C4-2B (cell line): ENCODE measurements around the gene ARHGAP26.

Experiments
- ZFX ChIP-seq: fragments of 450-650 bp; IDR thresholded peaks from 2 replicates; pipeline ENCODE4 v1.6.1; 2017
- TF ChIP-seq, protein P1 (sequence below): fragments of 450-650 bp; conservative IDR thresholded peaks from 2 replicates; pipeline ENCODE4 v1.5.1; 2017; ENCODE audit warnings: mild to moderate bottlenecking

DNA sequence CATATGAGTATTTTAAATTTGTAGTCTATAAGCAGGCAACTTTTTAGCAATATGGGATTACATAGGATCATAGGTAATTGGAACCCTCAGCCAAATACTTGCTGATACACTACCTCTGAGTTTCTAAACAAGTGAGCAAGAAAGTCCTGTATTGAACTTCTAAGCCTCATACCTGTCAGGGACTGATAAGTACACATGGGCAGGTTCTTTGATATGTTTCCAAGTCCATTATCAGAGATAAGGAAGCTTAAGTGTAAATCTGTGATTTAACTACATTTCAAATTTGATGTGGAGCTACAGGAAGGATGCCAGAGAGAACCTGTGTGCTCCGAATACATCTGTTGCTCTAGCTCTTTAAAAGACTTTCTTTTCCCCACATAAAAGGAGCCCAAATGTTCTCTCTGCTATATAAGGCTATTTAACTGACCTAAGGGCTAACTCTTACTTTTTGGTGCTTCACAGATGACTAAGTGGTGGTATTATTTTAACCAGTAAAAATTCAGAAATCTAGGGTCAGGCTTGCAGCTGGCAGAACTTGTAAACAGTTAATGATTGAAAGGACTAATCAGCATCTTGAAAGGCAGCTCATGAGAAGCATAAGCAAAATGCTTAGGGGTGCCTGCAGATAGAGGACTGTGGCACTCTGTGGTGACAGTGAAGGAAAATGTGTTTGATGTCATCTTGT, 404.7 kb downstream of the ARHGAP26 start:
- TF ChIP-seq, protein P1, sequence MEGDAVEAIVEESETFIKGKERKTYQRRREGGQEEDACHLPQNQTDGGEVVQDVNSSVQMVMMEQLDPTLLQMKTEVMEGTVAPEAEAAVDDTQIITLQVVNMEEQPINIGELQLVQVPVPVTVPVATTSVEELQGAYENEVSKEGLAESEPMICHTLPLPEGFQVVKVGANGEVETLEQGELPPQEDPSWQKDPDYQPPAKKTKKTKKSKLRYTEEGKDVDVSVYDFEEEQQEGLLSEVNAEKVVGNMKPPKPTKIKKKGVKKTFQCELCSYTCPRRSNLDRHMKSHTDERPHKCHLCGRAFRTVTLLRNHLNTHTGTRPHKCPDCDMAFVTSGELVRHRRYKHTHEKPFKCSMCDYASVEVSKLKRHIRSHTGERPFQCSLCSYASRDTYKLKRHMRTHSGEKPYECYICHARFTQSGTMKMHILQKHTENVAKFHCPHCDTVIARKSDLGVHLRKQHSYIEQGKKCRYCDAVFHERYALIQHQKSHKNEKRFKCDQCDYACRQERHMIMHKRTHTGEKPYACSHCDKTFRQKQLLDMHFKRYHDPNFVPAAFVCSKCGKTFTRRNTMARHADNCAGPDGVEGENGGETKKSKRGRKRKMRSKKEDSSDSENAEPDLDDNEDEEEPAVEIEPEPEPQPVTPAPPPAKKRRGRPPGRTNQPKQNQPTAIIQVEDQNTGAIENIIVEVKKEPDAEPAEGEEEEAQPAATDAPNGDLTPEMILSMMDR: no peak
- TF ChIP-seq ZFX: no peak
